ENCODE measurements around the gene SNX22.

Gene SNX22

DNA sequence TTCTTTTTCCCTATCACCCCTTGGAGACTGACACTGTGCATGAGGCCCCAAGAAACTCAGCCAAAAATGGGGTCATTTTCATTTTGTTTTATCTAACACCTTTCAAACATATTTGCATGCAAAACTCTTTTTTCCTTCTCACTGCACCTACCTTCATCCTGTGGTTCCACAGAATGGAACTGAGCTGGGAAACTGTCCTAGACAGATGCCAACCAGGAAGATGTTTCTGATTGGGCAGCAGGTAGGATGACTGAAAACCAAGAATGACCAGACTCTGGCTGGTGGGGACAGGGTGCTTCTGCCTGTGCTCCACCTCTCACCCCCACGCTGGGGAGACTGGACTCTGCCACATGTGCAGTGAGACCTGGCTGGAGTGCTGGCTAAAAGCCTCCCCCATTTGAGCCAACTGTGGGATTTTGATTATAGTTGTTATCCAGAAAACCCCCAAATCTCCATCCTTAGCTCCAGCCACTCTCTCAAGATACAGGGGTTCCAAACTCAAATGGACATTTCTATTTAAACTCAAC lies 6.1 kb downstream of the SNX22 start:
- H3K9ac ChIP-seq (ENCODE audit: low read length): no peak overlapping the region
- peaks cover 71% of the 10 kb centered on the region for H3K36me3 ChIP-seq (ENCODE audit: insufficient read depth, low read length)
- H4K20me1 ChIP-seq (ENCODE audit: insufficient read depth, low read length): no peaks in the 10 kb centered on the region
- H3K9me2 ChIP-seq (ENCODE audit: low read depth, low read length): no peaks in the 10 kb centered on the region
- no peaks in the 10 kb centered on the region for H3K9me3 ChIP-seq (ENCODE audit: low read length)
- no peak overlapping the region for H3K4me2 ChIP-seq (ENCODE audit: low read length)
- H3K27me3 ChIP-seq (ENCODE audit: insufficient read depth, low read length): no peaks in the 10 kb centered on the region
- H2AFZ ChIP-seq (ENCODE audit: low read length): no peak overlapping the region
- peaks cover 79% of the 10 kb centered on the region for H3K4me1 ChIP-seq (ENCODE audit: insufficient read depth, low read length, severe bottlenecking)
- no peak overlapping the region for H3K27ac ChIP-seq (ENCODE audit: low read depth, low read length, poor library complexity, severe bottlenecking)
- TF ChIP-seq CTCF (IDR thresholded peaks at IDR 0.05; ENCODE audit: low read length) (no peak), EZH2 (IDR thresholded peaks at IDR 0.05; ENCODE audit: borderline replicate concordance, low read length) (no peak)
- H3K79me2 ChIP-seq (ENCODE audit: insufficient read depth, low read length): peaks cover 9% of the 10 kb centered on the region
- no peaks in the 10 kb centered on the region for H3F3A ChIP-seq (ENCODE audit: insufficient read depth, low read length)
- no peak overlapping the region for H3K4me3 ChIP-seq (ENCODE audit: low read depth, low read length, poor library complexity, severe bottlenecking)

DNA sequence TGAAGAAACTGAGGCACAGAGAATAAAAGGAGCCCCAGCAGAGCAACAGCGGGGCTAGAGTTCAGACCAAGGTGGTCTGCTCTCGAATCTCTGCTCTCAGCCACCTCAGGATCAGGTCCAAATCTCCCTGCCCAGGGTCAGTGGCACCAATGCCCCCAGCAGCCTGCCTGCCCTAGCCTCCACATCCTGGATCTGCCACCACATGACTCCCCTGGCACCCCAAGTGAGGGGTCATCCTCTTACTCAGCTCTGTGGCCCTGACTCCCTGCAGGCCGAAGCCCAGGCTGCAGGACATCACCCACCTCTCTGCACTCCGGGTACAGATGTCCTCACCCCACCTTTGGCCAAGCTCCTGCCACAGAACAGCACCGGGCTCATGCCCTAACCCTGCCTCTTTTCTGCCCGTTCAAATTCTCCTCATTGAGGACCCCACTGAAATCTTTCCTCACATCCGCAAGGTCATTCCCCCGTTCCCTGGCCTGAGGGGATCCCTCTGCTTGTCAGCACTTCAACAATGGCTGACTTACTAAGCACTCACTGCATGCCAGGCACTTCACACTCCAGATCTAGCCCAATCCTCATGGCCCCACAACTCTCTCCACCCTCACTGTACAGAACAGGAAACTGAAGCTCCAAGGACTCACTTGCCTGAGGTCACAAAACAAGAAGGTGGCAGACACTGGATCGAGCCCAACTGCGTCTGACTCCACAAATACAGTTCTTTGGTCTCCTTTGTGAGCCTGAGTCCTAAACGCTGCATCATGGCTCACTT lies 7.0 kb downstream of the SNX22 start:
- Histone ChIP-seq H3K9me2 (ENCODE audit: low read depth, low read length) (no peaks in the 10 kb centered on the region), H3K4me1 (ENCODE audit: insufficient read depth, low read length, severe bottlenecking) (peaks cover 75% of the 10 kb centered on the region), H3K4me2 (ENCODE audit: low read length) (no peak overlapping the region; the same call in 1 of the 2 replicates), H2AFZ (ENCODE audit: low read length) (no peak overlapping the region), H3F3A (ENCODE audit: insufficient read depth, low read length) (no peaks in the 10 kb centered on the region), H4K20me1 (ENCODE audit: insufficient read depth, low read length) (no peaks in the 10 kb centered on the region), H3K27me3 (ENCODE audit: insufficient read depth, low read length) (no peaks in the 10 kb centered on the region), H3K79me2 (ENCODE audit: insufficient read depth, low read length) (peaks cover 9% of the 10 kb centered on the region), H3K27ac (ENCODE audit: low read depth, low read length, poor library complexity, severe bottlenecking) (peak overlapping the region; percentile 18), H3K36me3 (ENCODE audit: insufficient read depth, low read length) (peaks cover 71% of the 10 kb centered on the region), H3K4me3 (ENCODE audit: low read depth, low read length, poor library complexity, severe bottlenecking) (no peak overlapping the region), H3K9me3 (ENCODE audit: low read length) (no peaks in the 10 kb centered on the region), H3K9ac (ENCODE audit: low read length) (no peak overlapping the region; the same call in 1 of the 2 replicates)
- TF ChIP-seq EZH2 (IDR thresholded peaks at IDR 0.05; ENCODE audit: borderline replicate concordance, low read length) (no peak), CTCF (IDR thresholded peaks at IDR 0.05; ENCODE audit: low read length) (no peak)

- peaks cover 42% of the 10 kb centered on the region for H3K36me3 ChIP-seq (ENCODE audit: insufficient read depth, low read length)
- peak overlapping the region; percentile 94 for H3K4me3 ChIP-seq (ENCODE audit: low read depth, low read length, poor library complexity, severe bottlenecking)
- TF ChIP-seq EZH2 (IDR thresholded peaks at IDR 0.05; ENCODE audit: borderline replicate concordance, low read length) (no peak), CTCF (IDR thresholded peaks at IDR 0.05; ENCODE audit: low read length) (no peak)
- no peaks in the 10 kb centered on the region for H3K27me3 ChIP-seq (ENCODE audit: insufficient read depth, low read length)
- no peaks in the 10 kb centered on the region for H3K9me3 ChIP-seq (ENCODE audit: low read length)
- peaks cover 63% of the 10 kb centered on the region for H3K4me1 ChIP-seq (ENCODE audit: insufficient read depth, low read length, severe bottlenecking)
- peak overlapping the region; percentile 94 for H3K4me2 ChIP-seq (ENCODE audit: low read length)
- peak overlapping the region; percentile 93 for H3K9ac ChIP-seq (ENCODE audit: low read length)
- H4K20me1 ChIP-seq (ENCODE audit: insufficient read depth, low read length): no peaks in the 10 kb centered on the region
- no peaks in the 10 kb centered on the region for H3F3A ChIP-seq (ENCODE audit: insufficient read depth, low read length)
- H3K27ac ChIP-seq (ENCODE audit: low read depth, low read length, poor library complexity, severe bottlenecking): peak overlapping the region; percentile 40
- no peaks in the 10 kb centered on the region for H3K9me2 ChIP-seq (ENCODE audit: low read depth, low read length)
- peaks cover 9% of the 10 kb centered on the region for H3K79me2 ChIP-seq (ENCODE audit: insufficient read depth, low read length)
- no peak overlapping the region for H2AFZ ChIP-seq (ENCODE audit: low read length)
Measured at GRCh38 chr15:64161688-64162477, 10.4 kb downstream of the SNX22 start.
